KOPT-K1 (cell line): ENCODE data around the gene SSX5.
"Not testable (repeated sequence)": the region's sequence is repeated elsewhere in the genome, so short reads cannot be mapped to it uniquely, and the experiment has no call there.

Source experiments
- H3K27ac ChIP-seq: fragments of 200-600 bp; sonication (generic); 2 replicates; pipeline ENCODE4 v1.5.1; 2016; ENCODE audit warnings: antibody characterized with exemption, mild to moderate bottlenecking, low read depth, low read length; ENCODE audit not compliant: poor library complexity, severe bottlenecking
- H3K36me3 ChIP-seq: fragments of 200-600 bp; sonication (generic); 2 replicates; pipeline ENCODE4 v1.5.1; 2017; ENCODE audit warnings: antibody characterized with exemption, mild to moderate bottlenecking, low read length, moderate library complexity; ENCODE audit not compliant: insufficient read depth
- H3K9me3 ChIP-seq: fragments of 200-600 bp; sonication (generic); 2 replicates; pipeline ENCODE4 v1.5.1; 2017; ENCODE audit warnings: antibody characterized with exemption, low read length, mild to moderate bottlenecking; ENCODE audit not compliant: insufficient read depth, poor library complexity, severe bottlenecking

The SSX5 gene, protein sequence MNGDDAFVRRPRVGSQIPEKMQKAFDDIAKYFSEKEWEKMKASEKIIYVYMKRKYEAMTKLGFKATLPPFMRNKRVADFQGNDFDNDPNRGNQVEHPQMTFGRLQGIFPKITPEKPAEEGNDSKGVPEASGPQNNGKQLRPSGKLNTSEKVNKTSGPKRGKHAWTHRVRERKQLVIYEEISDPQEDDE

DNA sequence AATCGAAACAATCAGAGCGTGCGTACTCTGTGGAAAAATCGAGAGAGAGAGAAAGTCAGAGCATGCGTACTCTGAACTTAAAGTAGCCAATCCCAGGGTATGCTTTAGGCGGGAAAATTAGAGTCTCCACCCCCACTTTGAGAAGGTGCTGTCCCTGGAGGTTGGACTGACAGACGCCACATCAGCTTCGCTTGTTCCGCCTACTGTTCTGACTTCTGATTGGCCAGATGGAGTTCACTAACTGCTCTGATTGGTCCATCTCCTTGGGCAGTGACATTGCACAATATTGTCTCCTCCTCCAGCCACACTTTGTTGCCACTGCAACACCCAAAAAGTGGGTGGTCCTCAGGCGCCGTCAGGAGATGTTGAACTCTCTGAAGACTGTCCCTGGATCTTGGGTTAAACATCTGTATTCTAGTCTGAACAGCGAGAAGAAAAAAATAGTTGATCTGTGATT, at the start of gene SSX5:
SSX5 (minus strand) TSS at position 51 of the 457 bp plus-strand sequence. CDS start 1,437 bp downstream, outside the sequence.
- no peaks in the 10 kb centered on the region for H3K36me3 ChIP-seq
- no peaks in the 10 kb centered on the region for H3K9me3 ChIP-seq
- no peak within 1 kb of the TSS for H3K27ac ChIP-seq

GRCh38 chrX:48224196-48224595, 27.6 kb upstream of the SSX5 start:
- not testable (repeated sequence) for H3K36me3 ChIP-seq, H3K27ac ChIP-seq, H3K9me3 ChIP-seq

DNA sequence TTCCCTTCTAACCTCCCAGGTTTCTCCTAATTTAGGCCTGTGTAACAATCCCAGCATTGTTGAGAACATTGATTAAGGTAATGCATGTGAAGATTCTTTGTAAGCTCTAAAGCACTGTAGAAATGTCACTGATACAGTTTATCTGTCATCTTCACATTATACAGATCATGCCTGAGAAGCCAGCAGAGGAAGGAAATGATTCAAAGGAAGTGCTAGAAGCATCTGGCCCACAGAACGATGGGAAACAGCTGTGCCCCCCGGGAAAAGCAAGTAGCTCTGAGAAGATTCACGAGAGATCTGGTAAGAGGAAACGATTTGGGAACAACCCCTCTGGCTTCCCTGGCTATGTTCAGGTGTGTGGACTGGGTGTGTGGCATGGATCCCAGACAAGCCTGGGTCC, 17.7 kb upstream of the SSX5 start:
- not testable (repeated sequence) for H3K36me3 ChIP-seq, H3K27ac ChIP-seq, H3K9me3 ChIP-seq

DNA sequence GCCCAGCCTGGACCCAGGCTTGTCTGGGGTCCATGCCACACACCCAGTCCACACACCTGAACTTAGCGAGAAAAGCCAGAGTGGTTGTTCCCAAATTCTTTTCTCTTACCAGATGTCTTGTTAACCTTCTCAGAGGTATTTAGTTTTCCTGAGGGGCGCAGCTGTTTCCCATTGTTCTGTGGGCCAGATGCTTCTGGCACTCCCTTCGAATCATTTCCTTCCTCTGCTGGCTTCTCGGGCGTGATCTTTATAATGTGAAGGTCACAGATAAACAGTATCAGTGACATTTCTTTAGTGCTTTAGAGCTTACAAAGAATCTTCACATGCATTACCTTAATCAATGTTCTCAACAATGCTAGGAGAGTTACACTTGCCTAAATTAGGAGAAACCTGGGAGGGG, 6.6 kb downstream of the SSX5 start:
- not testable (repeated sequence) for H3K36me3 ChIP-seq, H3K27ac ChIP-seq, H3K9me3 ChIP-seq

DNA sequence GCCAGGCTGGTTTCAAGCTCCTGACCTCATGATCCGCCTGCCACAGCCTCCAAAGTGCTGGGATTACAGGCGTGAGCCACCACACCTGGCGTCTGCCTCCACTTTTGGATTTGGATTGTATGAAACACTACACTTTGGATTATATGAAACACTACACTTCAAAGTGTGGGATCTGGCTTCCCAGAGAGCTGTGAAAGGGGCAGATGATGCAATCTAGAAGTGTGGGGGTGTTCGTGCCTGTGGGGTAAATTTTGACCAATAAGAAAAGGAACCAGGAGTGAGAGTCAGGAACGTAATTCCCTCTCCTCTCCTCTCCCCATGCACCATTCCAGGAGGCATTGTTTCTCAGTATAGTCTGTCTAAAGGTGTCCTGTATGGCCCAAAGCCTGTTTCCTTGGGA, 14.7 kb downstream of the SSX5 start:
- H3K27ac ChIP-seq, H3K9me3 ChIP-seq, H3K36me3 ChIP-seq: not testable (repeated sequence)

- H3K9me3 ChIP-seq, result no peaks in the 10 kb centered on the region
- no peak overlapping the region for H3K27ac ChIP-seq
- H3K36me3 ChIP-seq, result no peaks in the 10 kb centered on the region
These were observed 15.8 kb downstream of the SSX5 start for GRCh38 chrX:48180811-48181210.

- Histone ChIP-seq H3K36me3 (no peaks in the 10 kb centered on the region), H3K9me3 (no peaks in the 10 kb centered on the region)
These were observed 16.9 kb downstream of the SSX5 start for GRCh38 chrX:48179691-48180090.

DNA sequence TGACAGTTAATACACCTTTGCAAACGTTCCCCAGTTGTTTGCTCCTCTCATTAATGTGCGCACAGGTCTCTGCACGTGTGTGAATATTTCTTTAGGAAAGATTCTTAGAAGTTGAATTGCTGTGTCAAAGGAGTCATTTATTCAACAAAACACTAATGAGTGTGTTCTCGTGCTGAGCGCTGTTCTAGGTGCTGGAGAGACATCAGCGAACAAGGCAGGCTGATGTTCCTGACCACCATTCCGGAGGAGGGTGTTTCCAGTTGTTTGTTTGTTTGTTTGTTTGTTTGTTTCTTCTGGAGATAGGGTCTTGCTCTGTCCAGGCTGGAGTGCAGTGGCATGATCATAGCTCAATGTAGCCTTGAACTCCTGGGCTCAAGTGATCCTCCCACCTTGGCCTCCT, 30.3 kb downstream of the SSX5 start:
- not testable (repeated sequence) for H3K9me3 ChIP-seq, H3K27ac ChIP-seq, H3K36me3 ChIP-seq

More at GRCh38 chrX:48179691-48180090, 16.9 kb downstream of the SSX5 start:
- no peak overlapping the region for H3K27ac ChIP-seq

DNA sequence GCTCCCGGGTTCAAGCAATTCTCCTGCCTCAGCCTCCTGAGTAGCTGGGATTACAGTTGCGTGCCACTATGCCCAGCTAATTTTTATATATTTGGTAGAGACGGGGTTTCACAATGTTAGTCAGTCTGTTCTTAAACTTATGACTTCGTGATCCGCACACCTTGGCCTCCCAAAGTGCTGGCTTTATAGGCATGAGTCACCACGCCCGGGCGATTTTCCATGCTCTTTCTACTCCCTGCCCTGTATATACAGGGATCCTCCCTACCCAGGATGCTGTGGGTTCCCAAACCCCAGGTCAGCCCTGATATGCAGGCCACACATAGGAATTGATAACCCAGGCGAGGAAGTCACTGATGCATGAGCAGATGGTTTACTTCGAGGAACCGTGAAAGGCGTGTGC, 31.4 kb downstream of the SSX5 start:
- no peaks in the 10 kb centered on the region for H3K9me3 ChIP-seq
- H3K27ac ChIP-seq, result no peak overlapping the region
- H3K36me3 ChIP-seq, result no peaks in the 10 kb centered on the region

- no peaks in the 10 kb centered on the region for H3K9me3 ChIP-seq
- H3K27ac ChIP-seq, result no peak overlapping the region
- no peaks in the 10 kb centered on the region for H3K36me3 ChIP-seq
These were observed 40.6 kb downstream of the SSX5 start for GRCh38 chrX:48156014-48156413.

DNA sequence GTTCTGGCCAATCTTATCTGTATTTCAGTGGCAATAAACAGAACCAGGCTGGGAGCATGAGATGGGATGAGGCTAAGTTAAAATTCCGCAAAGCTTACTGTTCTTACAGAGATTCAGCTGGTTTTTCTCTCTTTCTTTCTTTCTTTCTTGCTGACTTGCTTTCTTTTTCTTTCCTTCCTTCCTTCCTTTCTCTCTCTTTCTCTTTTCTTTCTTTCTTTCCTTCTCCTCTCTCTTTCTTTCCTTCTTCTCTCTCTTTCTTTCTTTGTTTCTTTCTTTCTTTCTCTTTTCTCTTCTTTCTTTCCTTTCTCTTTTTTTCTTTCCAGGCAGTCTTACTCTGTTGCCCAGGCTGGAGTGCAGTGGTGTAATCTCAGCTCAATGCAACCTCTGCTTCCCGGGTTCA, 41.8 kb downstream of the SSX5 start:
- no peak overlapping the region for H3K27ac ChIP-seq
- no peaks in the 10 kb centered on the region for H3K36me3 ChIP-seq
- H3K9me3 ChIP-seq, result no peaks in the 10 kb centered on the region

- Histone ChIP-seq H3K9me3 (no peaks in the 10 kb centered on the region), H3K27ac (no peak overlapping the region), H3K36me3 (no peaks in the 10 kb centered on the region)
These were observed 42.8 kb downstream of the SSX5 start for GRCh38 chrX:48153769-48154168.

DNA sequence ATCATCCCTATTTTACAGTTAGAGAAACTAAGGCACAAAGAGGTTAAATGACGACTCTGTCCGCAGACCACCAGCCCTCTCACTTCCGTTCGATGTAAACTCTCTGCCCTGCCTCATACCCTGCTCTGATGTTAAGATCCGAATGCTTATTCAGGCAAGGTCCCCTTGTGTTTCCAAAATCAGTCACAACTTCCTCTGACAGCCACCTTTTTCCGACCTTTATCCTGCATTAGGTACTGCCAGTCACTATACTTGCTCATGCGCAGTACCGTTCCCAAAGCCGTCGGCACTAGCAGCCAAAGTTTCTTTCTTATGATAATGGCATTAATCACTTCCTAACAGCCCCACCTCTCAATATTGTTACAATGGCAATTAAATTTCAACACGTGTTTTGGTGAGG, 53.9 kb downstream of the SSX5 start:
- H3K9me3 ChIP-seq, H3K36me3 ChIP-seq, H3K27ac ChIP-seq: not testable (repeated sequence)

- not testable (repeated sequence) for H3K9me3 ChIP-seq, H3K36me3 ChIP-seq, H3K27ac ChIP-seq
These were observed 54.6 kb downstream of the SSX5 start for GRCh38 chrX:48141810-48142508.

GRCh38 chrX:48139076-48139475, 57.5 kb downstream of the SSX5 start:
- H3K27ac ChIP-seq, H3K9me3 ChIP-seq, H3K36me3 ChIP-seq: not testable (repeated sequence)
